Measurements from ENCODE around the gene BRD2.

BRD2 gene

DNA sequence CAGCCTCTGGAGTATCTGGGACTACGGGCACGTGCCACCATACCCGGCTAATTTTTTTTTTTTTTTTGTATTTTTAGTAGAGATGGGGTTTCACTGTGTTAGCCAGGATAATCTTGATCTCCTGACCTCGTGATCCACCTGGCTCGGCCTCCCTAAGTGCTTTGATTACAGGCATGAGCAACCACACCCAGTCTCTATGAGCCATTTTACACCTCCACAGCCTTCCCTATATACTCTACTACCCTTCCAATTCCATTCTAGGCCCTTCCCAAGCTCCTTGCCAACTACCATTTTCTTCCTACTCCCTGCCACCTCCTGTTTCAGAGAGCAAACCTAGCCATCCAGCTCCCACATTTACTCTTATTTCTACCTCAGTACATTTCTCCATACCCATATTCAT is 7.8 kb upstream of the BRD2 start:
- Histone ChIP-seq H3K4me3 (replicated peaks; ENCODE audit: insufficient read depth, low read length) (no peak overlapping the region), H3K27me3 (ENCODE audit: insufficient read depth, poor library complexity, severe bottlenecking) (no peaks in the 10 kb centered on the region), H3K27ac (replicated peaks) (no peak overlapping the region)
- no peak for TF ChIP-seq GABPA (IDR thresholded peaks at IDR 0.05; ENCODE audit: low read depth)
- DNase-seq (ENCODE audit: low read depth in 1 of 2, low spot score in 1 of 2), result no peak

DNA sequence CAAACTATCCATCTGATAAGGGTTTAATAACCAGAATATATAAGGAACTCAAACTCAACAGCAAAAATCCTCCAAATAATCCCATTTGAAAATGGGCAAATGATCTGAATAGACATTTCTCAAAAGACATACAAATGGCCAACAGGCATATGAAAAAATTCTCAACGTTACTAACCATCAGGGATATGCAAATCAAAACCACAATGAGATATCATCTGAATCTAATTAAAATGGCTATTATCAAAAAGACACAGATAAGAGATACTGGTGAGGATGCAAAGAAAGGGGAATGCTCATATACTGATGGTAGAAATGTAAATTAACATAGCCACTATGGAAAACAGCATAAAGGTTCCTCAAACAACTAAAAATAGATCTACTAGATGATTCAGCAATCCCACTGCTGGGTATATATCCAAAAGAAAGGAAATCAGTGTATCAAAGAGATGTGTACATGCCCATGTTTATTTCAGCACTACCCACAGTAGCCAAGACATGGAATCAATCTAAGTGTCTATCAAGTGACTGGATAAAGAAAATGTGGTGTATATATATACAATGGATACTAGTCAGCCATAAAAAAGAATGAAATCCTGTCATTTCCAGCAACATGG is 6.1 kb upstream of the BRD2 start:
- Histone ChIP-seq H3K27me3 (ENCODE audit: insufficient read depth, poor library complexity, severe bottlenecking) (no peaks in the 10 kb centered on the region), H3K4me3 (replicated peaks; ENCODE audit: insufficient read depth, low read length) (no peak overlapping the region), H3K27ac (replicated peaks) (no peak overlapping the region)
- no peak for TF ChIP-seq GABPA (IDR thresholded peaks at IDR 0.05; ENCODE audit: low read depth)
- TF ChIP-seq, protein P1, sequence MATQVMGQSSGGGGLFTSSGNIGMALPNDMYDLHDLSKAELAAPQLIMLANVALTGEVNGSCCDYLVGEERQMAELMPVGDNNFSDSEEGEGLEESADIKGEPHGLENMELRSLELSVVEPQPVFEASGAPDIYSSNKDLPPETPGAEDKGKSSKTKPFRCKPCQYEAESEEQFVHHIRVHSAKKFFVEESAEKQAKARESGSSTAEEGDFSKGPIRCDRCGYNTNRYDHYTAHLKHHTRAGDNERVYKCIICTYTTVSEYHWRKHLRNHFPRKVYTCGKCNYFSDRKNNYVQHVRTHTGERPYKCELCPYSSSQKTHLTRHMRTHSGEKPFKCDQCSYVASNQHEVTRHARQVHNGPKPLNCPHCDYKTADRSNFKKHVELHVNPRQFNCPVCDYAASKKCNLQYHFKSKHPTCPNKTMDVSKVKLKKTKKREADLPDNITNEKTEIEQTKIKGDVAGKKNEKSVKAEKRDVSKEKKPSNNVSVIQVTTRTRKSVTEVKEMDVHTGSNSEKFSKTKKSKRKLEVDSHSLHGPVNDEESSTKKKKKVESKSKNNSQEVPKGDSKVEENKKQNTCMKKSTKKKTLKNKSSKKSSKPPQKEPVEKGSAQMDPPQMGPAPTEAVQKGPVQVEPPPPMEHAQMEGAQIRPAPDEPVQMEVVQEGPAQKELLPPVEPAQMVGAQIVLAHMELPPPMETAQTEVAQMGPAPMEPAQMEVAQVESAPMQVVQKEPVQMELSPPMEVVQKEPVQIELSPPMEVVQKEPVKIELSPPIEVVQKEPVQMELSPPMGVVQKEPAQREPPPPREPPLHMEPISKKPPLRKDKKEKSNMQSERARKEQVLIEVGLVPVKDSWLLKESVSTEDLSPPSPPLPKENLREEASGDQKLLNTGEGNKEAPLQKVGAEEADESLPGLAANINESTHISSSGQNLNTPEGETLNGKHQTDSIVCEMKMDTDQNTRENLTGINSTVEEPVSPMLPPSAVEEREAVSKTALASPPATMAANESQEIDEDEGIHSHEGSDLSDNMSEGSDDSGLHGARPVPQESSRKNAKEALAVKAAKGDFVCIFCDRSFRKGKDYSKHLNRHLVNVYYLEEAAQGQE (IDR thresholded peaks at IDR 0.05; ENCODE audit: insufficient replicate concordance, low read depth), result no peak
- no peak for TF ChIP-seq POLR2AphosphoS5 (IDR thresholded peaks at IDR 0.05; ENCODE audit: low read depth)
- TF ChIP-seq SPI1 (IDR thresholded peaks at IDR 0.05; ENCODE audit: borderline replicate concordance, low read depth), result no peak
- TF ChIP-seq, protein P2, sequence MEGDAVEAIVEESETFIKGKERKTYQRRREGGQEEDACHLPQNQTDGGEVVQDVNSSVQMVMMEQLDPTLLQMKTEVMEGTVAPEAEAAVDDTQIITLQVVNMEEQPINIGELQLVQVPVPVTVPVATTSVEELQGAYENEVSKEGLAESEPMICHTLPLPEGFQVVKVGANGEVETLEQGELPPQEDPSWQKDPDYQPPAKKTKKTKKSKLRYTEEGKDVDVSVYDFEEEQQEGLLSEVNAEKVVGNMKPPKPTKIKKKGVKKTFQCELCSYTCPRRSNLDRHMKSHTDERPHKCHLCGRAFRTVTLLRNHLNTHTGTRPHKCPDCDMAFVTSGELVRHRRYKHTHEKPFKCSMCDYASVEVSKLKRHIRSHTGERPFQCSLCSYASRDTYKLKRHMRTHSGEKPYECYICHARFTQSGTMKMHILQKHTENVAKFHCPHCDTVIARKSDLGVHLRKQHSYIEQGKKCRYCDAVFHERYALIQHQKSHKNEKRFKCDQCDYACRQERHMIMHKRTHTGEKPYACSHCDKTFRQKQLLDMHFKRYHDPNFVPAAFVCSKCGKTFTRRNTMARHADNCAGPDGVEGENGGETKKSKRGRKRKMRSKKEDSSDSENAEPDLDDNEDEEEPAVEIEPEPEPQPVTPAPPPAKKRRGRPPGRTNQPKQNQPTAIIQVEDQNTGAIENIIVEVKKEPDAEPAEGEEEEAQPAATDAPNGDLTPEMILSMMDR (IDR thresholded peaks at IDR 0.05; ENCODE audit: insufficient read depth, low read length), result no peak
- DNase-seq (ENCODE audit: low read depth in 1 of 2, low spot score in 1 of 2), result no peak

DNA sequence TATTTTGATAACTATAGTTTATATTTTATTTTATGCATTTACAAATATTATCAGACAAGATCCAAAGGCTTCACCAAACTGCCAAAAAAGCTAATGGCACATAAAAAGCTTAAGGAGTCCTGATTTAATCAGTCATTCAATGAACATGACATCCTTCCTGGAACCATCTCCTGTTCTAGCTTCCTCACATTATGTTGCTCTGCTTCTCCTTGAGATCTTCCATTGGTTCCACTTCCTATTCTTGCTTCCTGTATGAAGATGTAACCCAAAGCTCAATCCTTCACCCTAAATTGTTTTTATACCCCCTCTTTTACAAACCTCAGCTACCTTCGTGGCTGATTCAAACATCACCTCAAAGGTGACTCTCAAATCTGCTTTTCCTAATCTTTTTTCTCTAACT is 4.5 kb upstream of the BRD2 start:
- TF ChIP-seq, protein P1 (IDR thresholded peaks at IDR 0.05; ENCODE audit: insufficient replicate concordance, low read depth), result no peak
- no peak for TF ChIP-seq GABPA (IDR thresholded peaks at IDR 0.05; ENCODE audit: low read depth)
- TF ChIP-seq SPI1 (IDR thresholded peaks at IDR 0.05; ENCODE audit: borderline replicate concordance, low read depth), result no peak
- TF ChIP-seq POLR2AphosphoS5 (IDR thresholded peaks at IDR 0.05; ENCODE audit: low read depth), result no peak
- TF ChIP-seq, protein P2 (IDR thresholded peaks at IDR 0.05; ENCODE audit: insufficient read depth, low read length), result no peak
- DNase-seq (ENCODE audit: low read depth in 1 of 2, low spot score in 1 of 2), result no peak
- Histone ChIP-seq H3K27ac (replicated peaks) (no peak overlapping the region), H3K27me3 (ENCODE audit: insufficient read depth, poor library complexity, severe bottlenecking) (no peaks in the 10 kb centered on the region), H3K4me3 (replicated peaks; ENCODE audit: insufficient read depth, low read length) (no peak overlapping the region)

DNA sequence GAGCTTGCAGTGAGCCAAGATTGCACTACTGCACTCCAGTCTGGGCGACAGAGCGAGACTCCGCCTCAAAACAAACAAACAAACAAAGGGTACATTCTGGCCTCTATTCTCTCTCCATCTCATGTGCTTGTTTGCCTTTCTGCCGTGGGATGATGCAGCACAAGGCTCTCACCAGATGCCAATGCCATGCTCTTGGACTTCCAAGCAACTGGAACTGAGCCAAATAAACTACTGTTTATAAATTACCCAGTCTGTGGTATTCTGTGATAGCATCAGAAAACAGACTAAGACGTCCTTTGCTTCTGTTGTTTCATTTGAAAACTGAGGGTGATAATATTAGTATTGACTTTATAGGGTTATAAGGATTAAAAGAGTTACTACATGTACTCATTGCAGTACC is 3.6 kb upstream of the BRD2 start:
- H3K27ac ChIP-seq (replicated peaks), result no peak overlapping the region
- no peak for DNase-seq (ENCODE audit: low read depth in 1 of 2, low spot score in 1 of 2)
- TF ChIP-seq SPI1 (IDR thresholded peaks at IDR 0.05; ENCODE audit: borderline replicate concordance, low read depth) (no peak), GABPA (IDR thresholded peaks at IDR 0.05; ENCODE audit: low read depth) (no peak), POLR2AphosphoS5 (IDR thresholded peaks at IDR 0.05; ENCODE audit: low read depth) (no peak)
- TF ChIP-seq, protein P1 (IDR thresholded peaks at IDR 0.05; ENCODE audit: insufficient replicate concordance, low read depth), result no peak
- TF ChIP-seq, protein P2 (IDR thresholded peaks at IDR 0.05; ENCODE audit: insufficient read depth, low read length), result no peak
- no peak overlapping the region for H3K4me3 ChIP-seq (replicated peaks; ENCODE audit: insufficient read depth, low read length)
- H3K27me3 ChIP-seq (ENCODE audit: insufficient read depth, poor library complexity, severe bottlenecking), result no peaks in the 10 kb centered on the region

Measured in HL-60 (cell line).